Measurements from ENCODE around the gene TTC23L.

GRCh38 chr5:34791761-34792244, 47.2 kb upstream of the TTC23L start:
- TF ChIP-seq CTCF (IDR thresholded peaks at IDR 0.05) (no peak), POLR2AphosphoS5 (IDR thresholded peaks at IDR 0.05) (no peak), POLR2A (IDR thresholded peaks at IDR 0.05) (no peak)
